Urinary bladder (tissue), 4 donors: ENCODE data around the gene ZNF385D. TPM values are rescaled to one million over a fixed set of nuclear protein-coding genes. Genes with fewer than 3 reads are reported as not detected.

Source experiments
- DNase-seq: peaks from one replicate; pipeline ENCODE4 v3.0.0-alpha.2; 2015; ENCODE audit errors: extremely low spot score
- H3K27ac ChIP-seq: one replicate; pipeline ENCODE4 v1.5.1; 2013; ENCODE audit warnings: low read depth, mild to moderate bottlenecking, moderate library complexity
- H3K36me3 ChIP-seq: one replicate; pipeline ENCODE4 v1.6.1; 2013; ENCODE audit warnings: mild to moderate bottlenecking, moderate library complexity; ENCODE audit not compliant: insufficient read depth
- H3K4me1 ChIP-seq: one replicate; pipeline ENCODE4 v1.6.1; 2013; ENCODE audit warnings: mild to moderate bottlenecking, moderate library complexity; ENCODE audit not compliant: insufficient read depth
- H3K4me3 ChIP-seq: one replicate; pipeline ENCODE4 v1.5.1; 2013; ENCODE audit warnings: low read depth, low read length
- WGBS: extraction: QIAGEN DNeasy Blood & Tissue Kit; methylation state at CpG from one replicate; pipeline ENCODE4 v1.1.7; 2013; 5-methylcytosine and 5-hydroxymethylcytosine counted together
- polyA plus RNA-seq: library from polyadenylated mRNA; stranded (reverse); fragments of 200-250 nt; gene quantifications from one replicate; pipeline ENCODE4 v1.2.3, GENCODE V29; 2013
- total RNA-seq: library from RNA; depleted of rRNA; stranded (reverse); fragments of >200 nt; gene quantifications from one replicate; pipeline ENCODE4 v1.2.3, GENCODE V29; 2014
- donor health status: healthy with polysubstance abuse.
- donor health status: healthy.

ZNF385D gene
- total and polyA plus RNA-seq, 2 donors = 2.4 to 46.2 TPM

DNA sequence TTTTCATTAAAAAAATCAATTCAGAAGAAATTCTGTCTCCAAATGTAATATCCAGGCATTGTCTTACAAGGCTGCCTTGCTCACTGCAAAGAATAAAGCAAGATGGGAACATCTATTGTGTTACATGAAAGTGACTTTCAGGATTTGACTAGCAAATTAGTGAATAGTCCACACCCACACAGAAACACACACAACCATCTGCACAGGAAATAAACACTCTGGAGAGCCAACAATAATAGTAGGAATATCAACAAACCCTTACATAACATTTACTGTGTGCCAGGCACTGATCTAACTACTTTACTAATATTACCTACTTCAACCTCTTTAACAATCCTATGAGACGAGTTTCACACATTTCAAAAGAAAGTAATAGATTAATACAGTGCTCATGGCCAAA is 28.9 kb upstream of the ZNF385D start:
- no peak overlapping the region for H3K27ac ChIP-seq
- 79% methylated on average over 1 of the region's 1 CpG for WGBS
- no peak for DNase-seq

DNA sequence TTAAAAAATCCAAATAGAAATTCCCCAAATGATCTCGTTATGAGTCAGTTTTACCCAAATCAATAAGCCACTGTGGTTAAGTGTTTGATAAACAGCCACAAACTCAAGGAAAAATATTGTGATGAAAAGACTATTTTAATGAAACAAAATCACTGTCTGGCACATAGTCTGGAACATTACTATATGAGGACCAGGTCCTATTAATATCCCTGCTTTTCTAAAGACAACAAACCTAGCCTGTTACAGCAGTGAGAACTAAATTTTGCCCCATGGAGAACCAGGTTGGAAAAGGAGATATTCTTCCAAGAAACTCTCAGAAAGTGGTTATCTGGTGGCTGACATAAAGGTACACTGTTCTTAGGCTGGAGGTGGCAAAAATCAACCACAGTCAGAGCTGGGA is 27.7 kb upstream of the ZNF385D start:
- Histone ChIP-seq H3K27ac (no peak overlapping the region), H3K36me3 (no peaks in the 10 kb centered on the region), H3K4me1 (no peaks in the 10 kb centered on the region), H3K4me3 (no peak overlapping the region)
- 90% methylated on average over 1 of the region's 1 CpG for WGBS
- no peak for DNase-seq

More for the DNA sequence above, 28.9 kb upstream of the ZNF385D start:
- H3K4me3 ChIP-seq = no peak overlapping the region
- H3K36me3 ChIP-seq = no peaks in the 10 kb centered on the region
- no peaks in the 10 kb centered on the region for H3K4me1 ChIP-seq

DNA sequence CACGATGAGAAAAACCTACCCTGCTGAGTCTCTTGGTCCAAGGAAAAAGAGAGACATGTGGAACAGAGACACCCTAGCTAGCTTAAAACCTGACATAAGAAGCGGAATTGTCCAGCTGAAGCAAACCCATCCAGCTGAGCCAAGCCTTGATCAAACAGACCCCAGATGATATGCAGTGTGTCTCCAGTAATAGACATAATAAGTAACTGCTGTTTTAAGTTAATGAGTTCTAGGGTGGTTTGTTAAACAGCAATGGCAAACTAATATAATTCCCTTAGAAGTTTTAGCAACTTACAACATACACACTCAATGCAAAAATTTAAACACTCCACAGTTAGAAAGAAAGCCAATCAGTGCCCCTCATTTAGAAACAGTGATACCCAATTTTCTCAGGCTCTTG is 26.8 kb upstream of the ZNF385D start:
- 97% methylated on average over 2 of the region's 2 CpGs for WGBS
- no peaks in the 10 kb centered on the region for H3K4me1 ChIP-seq
- H3K4me3 ChIP-seq = no peak overlapping the region
- no peak for DNase-seq
- H3K27ac ChIP-seq = no peak overlapping the region
- H3K36me3 ChIP-seq = no peaks in the 10 kb centered on the region

DNA sequence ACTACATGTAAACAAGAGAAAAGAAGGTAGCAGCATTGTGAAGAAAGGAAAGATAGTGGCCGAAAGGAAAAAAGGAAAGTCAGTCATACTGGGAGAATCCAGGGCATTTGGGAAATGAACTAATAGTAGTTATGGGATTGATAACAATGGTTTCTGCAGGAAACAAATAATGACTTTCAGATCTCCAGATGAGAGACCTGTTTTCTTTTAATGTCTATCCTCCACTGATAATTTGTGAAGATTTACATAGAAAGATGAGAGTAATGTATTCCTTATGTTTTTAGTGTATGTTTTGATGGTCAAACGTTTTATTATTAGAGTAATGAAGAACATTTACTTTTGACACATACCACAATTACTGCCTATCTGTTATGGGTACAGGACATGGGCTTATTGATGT is 15.0 kb upstream of the ZNF385D start:
- 59% methylated on average over 2 of the region's 2 CpGs for WGBS
- H3K4me3 ChIP-seq = no peak overlapping the region
- no peak overlapping the region for H3K27ac ChIP-seq
- no peaks in the 10 kb centered on the region for H3K4me1 ChIP-seq
- no peaks in the 10 kb centered on the region for H3K36me3 ChIP-seq
- no peak for DNase-seq

DNA sequence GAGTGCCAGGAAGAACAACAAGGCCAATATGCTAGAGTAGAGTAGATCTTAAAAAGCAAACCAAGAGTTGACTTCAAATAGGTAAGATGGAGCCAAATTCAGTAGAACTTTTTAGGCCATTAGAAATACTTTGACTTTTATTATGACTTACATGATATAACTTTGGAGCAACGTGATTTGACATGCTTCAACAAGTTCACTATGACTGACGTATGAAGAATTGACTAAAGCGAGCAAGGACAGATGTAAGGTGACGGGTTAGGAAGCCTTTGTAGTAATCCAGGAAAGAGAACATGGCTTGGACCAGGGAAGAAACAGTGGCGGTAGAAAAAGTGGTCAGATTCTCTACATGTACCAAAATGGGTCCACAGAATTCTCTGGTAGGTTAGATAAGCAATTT is 4.9 kb upstream of the ZNF385D start:
- Histone ChIP-seq H3K4me3 (no peak overlapping the region), H3K27ac (no peak overlapping the region), H3K36me3 (no peaks in the 10 kb centered on the region), H3K4me1 (no peaks in the 10 kb centered on the region)
- 74% methylated on average over 5 of the region's 5 CpGs for WGBS
- no peak for DNase-seq

DNA sequence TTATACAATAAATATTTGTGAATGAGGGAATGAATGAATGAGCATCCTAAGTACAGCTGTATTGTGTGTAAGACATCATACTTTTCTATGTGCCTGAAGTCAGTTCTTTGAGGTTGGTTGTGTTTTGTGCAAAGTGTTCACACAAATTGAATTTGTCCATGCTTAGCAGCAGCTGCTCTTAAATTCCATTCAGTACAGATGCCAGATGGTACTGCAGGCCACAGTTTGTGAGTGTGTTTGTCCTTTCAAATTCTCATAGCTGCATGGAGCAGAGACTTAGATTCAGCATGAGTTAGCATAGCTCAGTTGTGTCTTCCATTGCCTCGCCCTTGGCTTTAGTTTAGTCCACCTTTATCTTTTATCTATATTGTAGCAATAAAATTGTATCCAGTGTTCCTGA is 3.8 kb upstream of the ZNF385D start:
- Histone ChIP-seq H3K27ac (no peak overlapping the region), H3K36me3 (no peaks in the 10 kb centered on the region), H3K4me3 (no peak overlapping the region), H3K4me1 (no peaks in the 10 kb centered on the region)
- 89% methylated on average over 1 of the region's 1 CpG for WGBS
- no peak for DNase-seq

DNA sequence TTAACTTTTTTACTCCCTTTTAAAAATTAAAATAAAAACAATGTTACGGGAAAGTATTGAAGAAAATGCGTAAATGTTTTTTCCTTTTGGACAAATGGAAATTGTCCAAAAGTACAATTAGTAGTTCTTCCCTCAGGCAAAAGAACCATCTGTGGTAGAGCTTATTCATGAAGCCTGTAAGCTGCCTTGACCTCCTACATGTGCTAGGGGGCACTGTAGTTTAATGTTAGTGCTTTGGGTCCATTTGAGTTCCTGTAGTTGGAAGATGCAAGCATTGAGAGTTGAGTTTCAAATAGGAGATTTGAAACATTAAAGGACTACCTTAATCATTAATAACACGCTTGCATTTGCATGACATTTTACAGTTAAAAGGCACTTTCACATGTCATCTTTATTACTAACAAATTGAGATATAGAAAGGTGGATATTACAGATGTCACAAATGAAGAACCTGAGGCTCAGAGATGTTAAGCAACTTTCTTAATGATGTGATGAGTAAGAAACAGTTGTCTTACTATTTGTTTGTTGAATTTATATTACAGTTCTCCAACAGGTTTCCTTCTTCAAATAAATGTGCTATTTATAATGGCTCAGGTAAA is 1.8 kb upstream of the ZNF385D start:
- DNase-seq = no peak
- H3K4me1 ChIP-seq = no peaks in the 10 kb centered on the region
- no peak overlapping the region for H3K27ac ChIP-seq
- no peak overlapping the region for H3K4me3 ChIP-seq
- H3K36me3 ChIP-seq = no peaks in the 10 kb centered on the region
- 56% methylated on average over 3 of the region's 3 CpGs for WGBS

DNA sequence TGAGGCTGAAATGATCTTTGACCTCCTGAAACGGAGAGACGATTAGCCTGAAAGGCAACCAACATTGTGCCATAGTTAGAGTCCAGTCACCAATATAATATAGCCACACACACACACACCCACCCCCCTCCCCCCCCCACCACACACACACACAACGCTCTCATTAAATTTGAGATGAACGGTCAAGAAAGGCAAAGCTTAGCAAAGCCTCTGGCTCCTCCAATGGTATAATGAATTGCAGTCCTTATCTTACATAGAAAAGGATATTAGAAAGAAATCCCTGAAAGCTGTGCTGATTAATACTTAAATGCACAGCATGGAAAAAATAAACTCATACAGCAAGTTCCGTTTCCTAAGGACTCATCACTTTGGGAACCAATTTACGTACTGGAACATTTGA is 876 bp upstream of the ZNF385D start:
- Histone ChIP-seq H3K36me3 (no peaks in the 10 kb centered on the region), H3K4me3 (no peak overlapping the region), H3K27ac (no peak overlapping the region), H3K4me1 (no peaks in the 10 kb centered on the region)
- DNase-seq = no peak
- 44% methylated on average over 6 of the region's 6 CpGs for WGBS

DNA sequence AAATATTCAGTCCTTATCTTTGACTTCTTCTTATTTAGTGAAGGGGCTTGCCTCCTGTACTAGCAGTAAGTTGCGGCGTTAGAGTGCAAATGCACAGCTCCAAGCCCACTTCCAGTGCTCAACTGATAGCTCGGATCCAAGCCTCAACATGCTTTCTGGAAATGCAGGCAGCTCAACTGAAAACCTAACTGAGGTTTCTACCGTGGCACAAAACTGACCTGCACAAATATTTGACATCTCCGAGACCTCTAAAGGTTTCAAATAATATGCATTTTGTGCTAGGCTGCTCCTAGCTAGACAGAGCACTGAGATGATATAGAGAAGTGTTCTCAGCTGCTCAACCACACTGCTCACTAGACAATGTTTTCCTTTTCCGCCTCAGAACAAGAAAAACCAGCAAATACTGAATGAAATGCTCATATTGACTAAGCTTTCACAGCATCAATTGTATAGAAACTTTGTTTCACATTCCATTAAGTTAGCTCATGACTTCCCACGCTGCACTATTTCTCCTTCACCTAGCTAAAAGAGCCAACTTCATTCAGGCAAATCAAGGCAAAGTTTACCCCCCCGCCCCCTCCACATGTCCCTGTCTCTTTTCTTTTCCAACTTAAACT is 822 bp downstream of the ZNF385D start:
- no peaks in the 10 kb centered on the region for H3K4me1 ChIP-seq
- H3K4me3 ChIP-seq = peak overlapping the region; percentile 30
- H3K27ac ChIP-seq = no peak overlapping the region
- no peaks in the 10 kb centered on the region for H3K36me3 ChIP-seq
- DNase-seq = no peak
- WGBS = 18% methylated on average over 8 of the region's 8 CpGs

DNA sequence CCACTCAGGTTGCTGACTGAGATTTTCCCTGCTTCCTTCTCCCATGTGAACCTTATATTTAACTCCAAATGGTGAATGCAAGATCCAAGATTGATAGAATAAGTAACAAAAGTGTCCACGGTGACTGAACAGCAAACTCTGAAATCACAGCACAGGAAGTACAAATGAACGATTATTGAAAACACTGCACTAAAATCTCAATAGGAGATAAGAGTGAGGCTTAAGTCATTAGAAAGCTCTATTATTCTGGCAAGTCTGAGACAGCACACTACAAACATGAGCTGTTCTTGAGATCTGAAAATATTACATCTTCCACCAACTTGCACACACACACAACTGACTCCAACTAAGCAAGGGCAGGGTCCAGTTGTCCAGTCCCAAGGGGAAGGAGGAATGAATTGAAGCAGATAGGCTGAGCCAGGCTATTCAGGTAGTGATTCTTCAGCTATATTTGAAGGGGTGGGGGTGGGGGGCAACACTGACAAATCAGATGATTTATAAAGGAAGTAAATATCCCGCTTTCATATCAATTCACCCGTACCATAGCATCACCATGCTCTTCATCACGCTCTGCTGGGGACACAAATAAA is 2.9 kb downstream of the ZNF385D start:
- no peaks in the 10 kb centered on the region for H3K4me1 ChIP-seq
- 82% methylated on average over 5 of the region's 5 CpGs for WGBS
- no peak for DNase-seq
- no peaks in the 10 kb centered on the region for H3K36me3 ChIP-seq
- H3K4me3 ChIP-seq = no peak overlapping the region
- H3K27ac ChIP-seq = no peak overlapping the region

DNA sequence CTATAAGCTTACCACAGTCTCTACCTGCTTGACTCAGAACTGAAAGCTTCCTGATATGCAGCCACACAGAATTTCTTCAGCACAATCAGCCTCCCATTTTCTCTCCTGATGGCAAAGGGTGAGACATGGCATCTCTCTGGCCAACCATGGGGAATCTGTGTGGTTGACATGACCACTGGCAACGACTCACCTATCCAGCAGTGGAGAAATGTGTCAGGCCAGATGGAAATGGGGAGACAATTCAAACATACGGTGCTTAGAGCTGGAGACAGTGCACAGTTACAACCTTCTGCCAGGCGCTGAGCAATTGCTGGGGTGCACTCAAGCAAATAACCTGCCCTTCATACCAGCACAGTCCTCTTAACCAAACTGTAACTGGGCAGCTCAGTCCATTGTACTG is 3.6 kb downstream of the ZNF385D start:
- no peak overlapping the region for H3K27ac ChIP-seq
- DNase-seq = no peak
- WGBS = 91% methylated on average over 3 of the region's 3 CpGs
- H3K4me1 ChIP-seq = no peaks in the 10 kb centered on the region
- H3K36me3 ChIP-seq = no peaks in the 10 kb centered on the region
- H3K4me3 ChIP-seq = no peak overlapping the region

DNA sequence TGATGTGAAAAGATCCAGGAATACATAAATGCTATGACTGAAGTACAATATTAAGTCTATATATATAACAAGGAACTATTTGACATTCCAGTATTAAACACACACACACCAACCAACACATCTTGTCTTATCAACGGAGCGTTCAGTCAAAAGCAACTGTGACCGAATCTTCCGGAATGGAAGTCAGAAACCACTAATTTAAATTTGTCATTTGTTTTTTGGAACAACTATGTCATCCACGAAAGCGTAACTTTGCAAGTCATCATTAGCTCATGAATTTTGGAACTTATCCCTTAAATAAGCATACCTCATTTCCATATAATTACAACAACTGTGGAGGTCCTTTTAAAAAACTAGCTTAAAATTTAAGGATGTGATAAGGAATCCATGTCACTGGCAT is 5.0 kb downstream of the ZNF385D start:
- H3K27ac ChIP-seq = no peak overlapping the region
- no peaks in the 10 kb centered on the region for H3K36me3 ChIP-seq
- no peak for DNase-seq
- no peak overlapping the region for H3K4me3 ChIP-seq
- WGBS = 90% methylated on average over 6 of the region's 6 CpGs
- H3K4me1 ChIP-seq = no peaks in the 10 kb centered on the region

DNA sequence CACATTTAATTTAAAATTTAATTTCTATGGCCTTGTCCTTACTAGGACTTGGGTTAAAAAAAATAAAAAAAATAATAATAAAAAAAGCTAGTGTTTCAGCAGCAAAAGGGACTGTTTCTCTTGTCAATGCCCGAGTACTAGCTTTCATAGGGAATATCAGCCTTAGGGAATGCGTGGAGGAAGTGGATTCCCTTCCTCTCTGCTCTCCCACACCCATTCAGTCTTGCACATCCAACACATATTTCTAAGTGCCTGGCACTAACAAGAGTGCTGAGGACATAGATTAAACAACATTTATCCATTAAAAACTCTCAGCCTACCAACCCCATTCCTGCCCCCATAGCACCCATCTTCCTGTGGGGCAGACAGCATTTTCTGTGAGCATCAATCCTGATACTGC is 6.2 kb downstream of the ZNF385D start:
- H3K36me3 ChIP-seq = no peaks in the 10 kb centered on the region
- DNase-seq = no peak
- H3K4me3 ChIP-seq = no peak overlapping the region
- no peaks in the 10 kb centered on the region for H3K4me1 ChIP-seq
- 80% methylated on average over 2 of the region's 2 CpGs for WGBS
- no peak overlapping the region for H3K27ac ChIP-seq

DNA sequence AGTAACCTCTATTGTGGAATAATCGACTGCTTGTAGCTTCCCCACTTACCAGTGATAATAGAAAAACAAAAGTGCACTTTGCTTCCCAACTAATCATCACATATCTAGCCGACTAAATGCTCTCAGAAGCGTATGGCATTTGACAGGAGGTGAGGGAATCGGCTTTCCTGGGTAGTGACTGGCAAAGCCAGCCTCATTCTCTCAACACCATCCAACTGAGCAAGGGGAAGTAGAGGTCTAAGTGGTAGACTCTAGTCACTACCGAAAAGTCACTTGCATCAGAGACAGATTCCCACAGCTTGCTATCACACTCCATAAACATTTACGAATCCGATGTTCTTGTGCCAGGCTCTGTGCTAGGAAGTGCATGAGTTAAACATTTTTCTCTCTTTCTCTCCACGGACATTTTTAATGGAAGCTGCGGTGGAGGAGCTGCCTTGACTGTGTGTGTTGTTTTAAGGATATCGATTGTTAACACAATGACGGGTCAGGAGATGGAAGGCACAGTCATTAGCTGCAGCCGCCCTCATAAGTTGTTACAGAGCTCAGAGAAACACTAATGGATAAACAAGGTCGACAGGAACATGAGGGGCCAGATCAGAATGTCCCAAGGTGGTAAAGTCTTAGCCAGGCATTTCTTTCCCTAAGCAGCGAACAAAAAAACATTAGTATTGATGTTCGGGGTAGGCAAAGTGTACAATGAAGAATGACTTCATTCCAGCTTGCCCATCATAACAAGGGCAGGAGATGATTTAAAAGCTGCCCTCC is 11.9 kb downstream of the ZNF385D start:
- H3K36me3 ChIP-seq = no peaks in the 10 kb centered on the region
- no peak for DNase-seq
- no peaks in the 10 kb centered on the region for H3K4me1 ChIP-seq
- 77% methylated on average over 15 of the region's 15 CpGs for WGBS
- H3K4me3 ChIP-seq = no peak overlapping the region
- no peak overlapping the region for H3K27ac ChIP-seq
